T-helper 1 cell treated with Interleukin-12 subunit alpha and Interleukin-12 subunit beta and Interleukin-4 antibody, amounts not matched to agents 30 ng/mL and 1 ng/mL, for 36 hours (primary cell): ENCODE measurements around the gene CPNE8. TPM values are rescaled to one million over a fixed set of nuclear protein-coding genes. Genes with fewer than 3 reads are reported as not detected.

Experiments
- intact Hi-C: fragments of 100-400 bp; cut with micrococcal nuclease; formaldehyde crosslinking; loops from one replicate; pipeline ENCODE4 v1.15.1; 2024
- total RNA-seq: library from RNA; stranded (reverse); gene quantifications from 2 replicates; pipeline ENCODE4 v1.2.3, GENCODE V29; 2022

CPNE8 gene
- total RNA-seq, 1 donor from 2014 or later, result 3.3 TPM

- intact Hi-C loops, result no loop called here
Observed at GRCh38 chr12:38648813-38649212, 256.6 kb downstream of the CPNE8 start.

- intact Hi-C loops, result no loop called here
Observed at GRCh38 chr12:38646146-38646545, 259.2 kb downstream of the CPNE8 start.

- intact Hi-C loops, result no loop called here
Observed at GRCh38 chr12:38639625-38640024, 265.8 kb downstream of the CPNE8 start.

GRCh38 chr12:38638401-38638800, 267.0 kb downstream of the CPNE8 start:
- intact Hi-C loops, result no loop called here

GRCh38 chr12:38633511-38633910, 271.9 kb downstream of the CPNE8 start:
- intact Hi-C loops, result no loop called here

- intact Hi-C loops, result no loop called here
Observed at GRCh38 chr12:38629064-38629463, 276.3 kb downstream of the CPNE8 start.

- intact Hi-C loops, result no loop called here
Observed at GRCh38 chr12:38628288-38628687, 277.1 kb downstream of the CPNE8 start.

- intact Hi-C loops, result no loop called here
Observed at GRCh38 chr12:38625306-38625705, 280.1 kb downstream of the CPNE8 start.

- intact Hi-C loops, result no loop called here
Observed at GRCh38 chr12:38614171-38614570, 291.2 kb downstream of the CPNE8 start.

- intact Hi-C loops, result no loop called here
Observed at GRCh38 chr12:38610808-38611350, 294.5 kb downstream of the CPNE8 start.

GRCh38 chr12:38607295-38607694, 298.1 kb downstream of the CPNE8 start:
- intact Hi-C loops, result no loop called here
